ENCODE measurements around the gene FAAH.
"Not testable (repeated sequence)": the region's sequence is repeated elsewhere in the genome, so short reads cannot be mapped to it uniquely, and the experiment has no call there.

Gene FAAH

DNA sequence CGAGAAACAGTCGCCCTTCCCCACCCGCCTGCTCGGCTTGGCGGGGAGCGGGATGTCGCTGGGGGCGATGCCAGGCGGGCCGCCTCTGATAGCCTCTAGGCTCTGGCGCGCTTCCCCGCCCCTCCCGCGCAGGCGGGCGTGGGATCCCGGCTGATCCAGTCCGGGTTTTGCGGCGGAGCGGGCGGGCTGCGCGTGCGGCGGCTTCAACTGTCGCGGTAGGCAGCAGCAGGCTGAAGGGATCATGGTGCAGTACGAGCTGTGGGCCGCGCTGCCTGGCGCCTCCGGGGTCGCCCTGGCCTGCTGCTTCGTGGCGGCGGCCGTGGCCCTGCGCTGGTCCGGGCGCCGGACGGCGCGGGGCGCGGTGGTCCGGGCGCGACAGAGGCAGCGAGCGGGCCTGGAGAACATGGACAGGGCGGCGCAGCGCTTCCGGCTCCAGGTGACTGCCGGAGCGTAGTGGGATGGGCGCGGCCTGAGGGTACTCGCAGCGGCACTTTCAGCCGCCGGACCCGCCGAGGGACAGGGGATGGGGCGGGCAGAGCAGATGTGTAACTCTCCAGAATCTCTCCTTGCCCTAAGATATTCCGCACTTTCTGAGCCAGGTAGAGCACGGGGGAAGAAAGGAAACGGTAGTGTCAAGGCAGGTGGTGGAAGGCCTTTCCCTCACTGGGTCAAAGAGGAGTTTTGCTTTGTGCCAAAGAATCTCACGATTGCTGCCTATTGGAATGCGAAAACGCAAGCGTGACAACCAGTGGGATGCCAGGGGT is at the start of gene FAAH:
FAAH (plus strand) TSS at position 210 of the 764 bp plus-strand sequence; CDS start at position 242, 32 bp downstream.
- peak in 5 of 6 experiments; percentile 17 to 56 (median 41) for DNase-seq

DNA sequence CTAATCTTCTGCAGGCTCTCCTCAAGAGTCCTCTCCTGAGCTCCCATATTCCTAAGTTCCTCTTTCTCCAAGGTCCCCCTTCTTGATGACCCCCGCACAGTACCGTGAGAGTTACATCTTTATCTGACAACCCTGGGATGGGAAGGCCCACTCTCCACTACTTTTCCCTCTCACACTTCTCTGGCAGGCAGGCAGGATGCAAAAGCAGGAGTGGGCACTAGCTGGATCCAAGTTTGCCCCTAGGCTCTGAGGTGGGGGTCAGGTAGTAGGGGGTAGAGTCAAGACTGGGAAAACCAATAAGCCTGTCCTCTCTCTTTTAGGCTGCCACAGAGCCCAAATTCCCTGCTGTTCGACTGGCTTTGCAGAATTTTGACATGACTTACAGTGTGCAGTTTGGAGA is 49.6 kb upstream of the FAAH start:
- no peak for DNase-seq

DNA sequence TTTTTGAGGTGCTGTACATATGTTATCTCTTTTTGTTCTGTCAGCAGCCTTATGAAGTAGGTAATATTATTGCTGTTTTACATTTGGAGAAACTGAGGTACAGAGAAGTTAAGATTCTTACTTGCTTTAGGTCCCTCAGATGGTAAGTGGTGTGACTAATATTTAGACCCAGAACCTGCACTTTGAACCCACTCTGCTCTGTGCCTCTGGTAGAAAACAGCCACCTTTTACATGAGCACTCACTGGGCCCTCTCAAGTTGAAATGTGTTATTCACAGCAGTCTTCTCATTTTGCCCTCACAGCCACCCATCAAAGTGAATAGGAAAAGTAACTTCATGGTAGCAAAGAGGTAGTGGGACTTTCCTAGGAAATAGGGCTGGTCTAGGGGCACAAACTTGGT is 48.8 kb upstream of the FAAH start:
- no peak for DNase-seq

DNA sequence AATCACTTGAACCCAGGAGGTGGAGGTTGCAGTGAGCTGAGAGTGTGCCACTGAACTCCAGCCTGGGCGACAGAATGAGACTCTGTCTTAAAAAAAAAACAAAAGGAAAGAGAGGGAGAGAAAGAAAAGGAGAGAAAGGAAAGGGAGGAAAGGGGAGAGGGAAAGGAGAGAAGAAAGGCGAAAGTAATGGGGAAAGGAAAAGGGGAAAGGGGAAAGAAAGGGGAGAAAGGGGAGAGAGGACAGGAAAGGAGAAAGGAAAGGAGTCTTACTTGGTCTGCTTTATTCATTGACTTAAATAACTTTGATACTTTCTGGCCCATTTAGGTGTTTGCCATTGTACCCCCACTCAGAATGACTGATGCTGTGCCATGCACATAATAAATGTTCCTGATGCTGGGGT is 41.8 kb upstream of the FAAH start:
- no peak for DNase-seq

DNA sequence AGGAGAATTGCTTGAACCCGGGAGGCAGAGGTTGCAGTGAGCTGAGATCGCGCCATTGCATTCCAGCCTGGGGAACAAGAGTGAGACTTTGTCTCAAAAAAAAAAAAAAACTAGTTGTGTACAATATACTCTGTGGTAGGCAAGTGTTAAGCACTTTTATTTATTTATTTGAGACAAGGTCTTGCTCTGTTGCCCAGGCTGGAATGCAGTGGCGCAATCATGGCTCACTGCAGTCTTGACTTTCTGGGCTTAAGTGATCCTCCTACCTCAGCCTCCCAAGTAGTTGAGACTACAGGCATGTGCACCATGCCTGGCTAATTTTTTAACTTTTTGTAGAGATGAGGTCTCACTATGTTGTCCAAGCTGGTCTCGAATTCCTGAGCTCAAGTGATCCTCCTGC is 38.2 kb upstream of the FAAH start:
- not testable (repeated sequence) for DNase-seq

DNA sequence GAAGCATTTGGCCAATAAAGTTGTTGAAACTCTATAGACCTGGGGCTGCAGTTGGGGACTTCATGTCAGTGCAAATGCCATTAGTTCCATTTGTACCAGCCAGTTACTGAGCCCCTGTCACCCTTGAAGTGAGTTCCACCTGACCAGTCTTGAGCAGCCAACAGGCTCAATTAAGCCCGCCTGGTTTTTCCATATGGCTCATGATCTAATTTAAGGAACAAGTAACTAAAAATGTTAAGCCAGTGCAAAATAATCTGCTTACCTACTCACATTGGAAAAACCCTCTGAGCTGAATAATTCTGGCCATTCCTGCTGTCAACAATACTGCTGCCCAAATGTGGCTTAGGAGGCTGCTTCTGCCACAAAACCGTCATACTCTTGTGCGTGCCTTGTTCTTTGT is 32.0 kb upstream of the FAAH start:
- no peak for DNase-seq

DNA sequence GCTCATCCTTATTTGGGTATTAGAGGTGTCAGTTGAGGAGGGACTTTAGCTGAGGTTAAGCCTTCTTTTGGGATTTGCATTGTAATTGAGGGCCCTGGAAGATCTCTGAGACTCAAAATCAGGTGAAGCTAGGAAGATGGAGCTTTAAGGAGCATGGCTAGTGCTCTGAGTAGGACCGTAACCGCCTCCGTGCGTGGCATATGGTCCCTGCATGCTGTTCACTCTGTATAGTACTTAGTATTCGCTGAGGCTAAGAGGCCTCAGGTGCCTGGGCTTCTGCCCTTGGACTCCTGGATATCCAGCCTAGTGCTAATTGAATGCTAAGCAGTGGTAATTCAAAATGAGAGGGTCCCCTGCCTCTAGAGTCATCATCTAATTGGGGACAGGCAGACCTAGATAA is 31.0 kb upstream of the FAAH start:
- no peak for DNase-seq

DNA sequence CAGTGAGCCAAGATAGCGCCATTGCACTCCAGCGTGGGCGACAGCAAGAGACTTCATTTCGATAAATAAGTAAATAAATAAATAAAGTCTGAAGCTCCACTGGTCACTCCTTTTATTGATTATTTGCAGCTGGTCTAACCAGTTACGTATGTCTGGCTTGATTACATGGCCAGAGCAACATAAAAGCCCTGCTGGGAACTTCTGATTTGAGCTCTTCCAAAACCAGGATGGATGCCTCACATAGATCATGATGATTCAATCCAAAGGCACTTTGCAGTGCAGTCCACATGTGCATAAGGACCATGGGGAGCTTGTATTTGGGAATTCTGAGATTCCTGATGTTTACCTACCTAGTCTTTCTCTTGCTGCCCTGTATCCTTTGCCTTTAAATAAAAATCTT is 29.5 kb upstream of the FAAH start:
- no peak for DNase-seq

DNA sequence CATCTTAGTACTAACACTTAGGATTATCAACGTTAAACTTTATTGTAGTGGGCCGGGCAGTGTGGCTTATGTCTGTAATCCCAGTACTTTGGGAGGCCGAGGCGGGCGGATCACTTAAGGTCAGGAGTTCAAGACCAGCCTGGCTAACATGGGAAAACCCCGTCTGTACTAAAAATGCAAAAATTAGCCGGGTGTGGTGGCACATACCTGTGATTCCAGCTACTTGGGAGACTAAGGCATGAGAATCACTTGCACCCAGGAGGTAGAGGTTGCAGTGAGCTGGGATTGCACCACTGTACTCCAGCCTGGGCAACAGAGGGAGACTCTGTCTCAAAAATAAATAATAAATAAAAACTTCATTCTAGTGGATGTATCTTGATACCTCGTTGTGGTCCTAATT is 28.3 kb upstream of the FAAH start:
- DNase-seq = not testable (repeated sequence)

DNA sequence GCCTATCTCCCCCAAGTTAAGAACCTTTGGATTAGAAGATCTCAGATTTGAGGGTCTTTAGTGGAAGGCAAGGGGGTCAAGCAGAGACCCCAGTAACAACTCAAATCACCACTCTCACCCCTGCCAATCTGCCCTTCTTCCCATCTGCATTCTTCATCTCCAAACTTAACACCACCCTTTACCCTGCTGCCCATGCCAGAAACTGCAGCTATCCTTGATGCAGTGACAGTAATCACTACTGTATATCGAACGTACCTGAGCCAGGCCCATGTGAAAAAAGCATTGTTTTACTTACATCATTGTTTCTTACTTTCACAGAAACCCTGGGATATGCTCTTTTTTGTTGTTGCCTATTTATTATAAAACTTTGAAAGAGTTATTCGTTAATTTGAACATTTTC is 27.0 kb upstream of the FAAH start:
- DNase-seq = no peak

DNA sequence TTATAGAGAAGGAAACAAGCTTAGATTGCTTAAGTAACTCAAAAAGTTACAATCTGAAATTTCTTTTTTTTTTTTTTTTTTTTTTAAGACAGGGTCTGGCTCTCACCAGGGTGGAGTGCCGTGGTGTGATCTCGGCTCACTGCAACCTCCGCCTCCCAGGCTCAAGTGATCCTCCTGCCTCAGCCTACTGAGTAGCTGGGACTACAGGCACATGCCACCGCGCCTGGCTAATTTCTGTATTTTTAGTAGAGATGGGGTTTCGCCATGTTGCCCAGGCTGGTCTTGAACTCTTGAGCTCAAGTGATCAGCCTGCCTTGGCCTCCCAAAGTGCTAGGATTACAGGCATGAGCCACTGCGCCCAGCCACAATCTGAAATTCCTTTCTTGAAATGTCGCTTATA is 26.4 kb upstream of the FAAH start:
- DNase-seq = not testable (repeated sequence)

DNA sequence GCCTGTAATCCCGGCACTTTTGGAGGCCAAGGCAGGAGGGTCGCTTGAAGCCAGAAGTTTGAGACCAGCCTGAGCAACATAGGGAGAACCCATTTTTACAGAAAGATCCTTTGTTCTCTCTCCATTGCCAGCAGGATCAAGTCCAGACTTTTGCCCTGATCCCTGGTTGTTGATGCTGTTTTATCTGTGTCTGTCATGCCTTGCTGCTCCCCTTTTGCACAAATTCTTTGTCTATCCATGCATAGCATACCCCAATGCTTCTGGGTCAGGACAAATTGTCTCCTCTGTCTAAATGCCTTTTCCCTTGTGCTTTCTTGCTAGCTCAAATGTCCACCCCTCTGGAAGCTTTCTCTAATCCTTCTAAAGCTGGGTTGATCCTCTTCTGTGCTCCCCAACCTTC is 25.3 kb upstream of the FAAH start:
- DNase-seq = no peak

DNA sequence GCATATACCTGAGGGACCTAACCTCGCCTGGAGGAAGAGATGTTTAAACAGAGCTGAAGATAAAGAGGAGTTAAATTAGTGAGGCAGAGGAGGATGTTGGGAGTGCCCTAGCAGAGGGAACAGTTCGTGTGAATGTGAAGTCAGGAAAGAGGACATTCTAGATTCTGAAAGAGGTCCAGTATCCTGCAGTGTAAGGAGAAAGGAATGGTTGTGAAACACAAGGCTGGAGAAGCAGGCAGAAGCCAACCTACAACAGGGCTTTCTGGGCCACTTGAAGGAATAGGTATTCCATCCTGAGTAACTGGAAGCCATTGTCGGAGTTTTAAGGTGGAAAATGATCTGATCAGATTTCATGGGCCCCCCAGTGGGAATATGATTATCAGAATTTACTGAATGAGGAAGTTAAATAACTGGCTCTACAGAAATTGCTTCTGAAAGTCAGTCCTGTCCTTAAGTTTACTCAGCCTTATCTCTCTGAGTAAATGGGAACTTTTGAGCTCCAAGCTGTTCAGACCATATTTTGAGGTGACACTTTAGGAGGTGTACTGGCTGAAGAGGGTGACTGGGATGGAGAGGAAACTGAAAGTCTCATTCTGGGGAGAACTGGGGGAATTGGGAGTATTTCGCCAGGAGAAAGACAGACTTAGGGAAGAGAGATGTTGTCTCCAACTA is 24.4 kb upstream of the FAAH start:
- no peak for DNase-seq

DNA sequence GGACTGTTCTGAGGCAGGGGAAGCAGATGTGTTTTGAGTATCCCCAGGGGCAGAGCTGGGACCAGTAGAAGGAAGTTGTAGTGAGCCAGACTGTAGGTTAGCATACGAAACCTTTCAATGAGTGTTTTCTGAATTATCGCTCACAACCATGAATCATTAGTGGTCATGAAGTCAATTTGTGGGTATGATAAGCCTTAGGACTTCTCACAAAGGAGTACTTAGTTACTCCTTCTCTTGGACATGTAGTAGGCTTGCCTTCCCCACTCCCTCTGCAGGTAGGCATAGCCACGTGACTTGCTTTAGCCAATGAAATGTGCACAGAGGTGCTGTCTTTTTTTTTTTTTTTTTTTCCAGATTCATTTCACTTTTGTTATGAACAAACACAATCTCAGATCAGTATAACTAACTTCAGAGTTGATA is 23.9 kb upstream of the FAAH start:
- no peak for DNase-seq

DNA sequence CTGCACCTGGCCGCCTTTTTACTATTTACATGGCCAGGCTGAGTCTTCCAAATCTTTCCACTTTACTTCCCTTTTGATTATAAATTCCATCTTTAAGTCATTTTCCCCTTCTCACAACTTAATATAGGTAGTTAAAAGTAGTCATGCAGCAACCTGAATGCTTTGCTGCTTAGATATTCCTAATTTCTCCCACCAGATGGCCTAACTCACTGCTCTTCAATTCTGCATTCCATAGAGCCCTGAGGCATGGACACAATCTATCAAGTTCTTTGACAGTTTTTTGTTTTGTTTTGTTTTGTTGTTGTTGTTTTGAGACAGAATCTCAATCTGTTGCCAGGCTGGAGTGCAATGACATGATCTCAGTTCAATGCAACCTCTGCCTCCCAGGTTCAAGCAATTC is 21.7 kb upstream of the FAAH start:
- no peak for DNase-seq

DNA sequence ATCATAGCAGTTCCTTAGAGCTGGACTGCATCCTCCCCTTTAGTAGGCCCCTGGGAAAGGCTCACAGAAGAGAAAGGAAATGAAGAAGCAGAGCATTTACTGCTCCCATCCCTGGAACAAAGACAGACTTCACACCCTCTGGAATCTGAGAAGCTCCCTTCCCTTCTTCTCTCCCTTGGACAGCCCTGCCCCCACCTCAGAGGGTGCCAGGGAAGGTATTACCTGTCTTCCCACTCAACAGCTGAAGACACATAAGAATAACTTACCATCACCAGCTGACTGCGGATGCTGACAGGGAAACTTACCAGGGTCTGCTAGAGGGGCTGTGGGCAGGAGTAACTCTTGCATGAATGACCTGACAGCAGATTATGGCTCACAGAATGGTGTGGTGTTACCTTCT is 14.1 kb upstream of the FAAH start:
- no peak for DNase-seq

DNA sequence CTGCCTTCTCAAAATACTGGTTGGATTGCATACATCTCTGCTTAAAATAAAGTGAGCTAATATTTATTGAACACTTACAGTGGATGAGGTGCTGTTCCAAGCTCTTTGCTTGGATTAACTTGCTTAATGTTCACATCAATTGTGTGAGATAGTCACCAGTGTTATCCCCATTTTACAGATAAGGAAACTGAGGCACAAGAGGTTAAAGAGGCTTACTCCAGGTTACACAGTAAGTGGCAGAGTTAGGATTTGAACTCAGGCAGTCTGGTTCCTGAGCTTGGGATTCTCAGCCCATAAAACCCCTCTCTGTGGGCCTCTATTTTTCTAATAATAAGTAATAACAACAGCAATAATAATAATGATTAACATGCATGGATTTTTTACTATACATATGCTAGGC is 13.6 kb upstream of the FAAH start:
- no peak for DNase-seq

DNA sequence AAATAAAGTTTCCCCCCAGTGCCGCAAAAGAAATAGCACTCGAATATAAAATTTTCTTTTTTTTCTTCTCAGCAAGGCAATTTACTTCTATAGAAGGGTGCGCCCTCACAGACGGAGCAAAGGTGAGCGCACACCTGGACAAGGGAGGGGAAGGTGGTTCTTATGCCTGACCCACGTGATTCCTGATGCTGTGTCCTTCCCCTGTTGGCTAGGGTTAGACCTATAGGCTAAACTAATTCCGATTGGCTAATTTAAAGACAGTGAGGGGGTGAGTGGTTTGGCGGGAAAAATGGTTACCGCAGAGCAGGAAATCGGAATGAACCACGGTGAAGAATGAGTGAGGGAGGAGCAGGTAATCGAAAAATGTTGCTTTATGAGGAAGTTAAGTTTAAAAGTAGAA is 607 bp upstream of the FAAH start:
- DNase-seq = no peak

DNA sequence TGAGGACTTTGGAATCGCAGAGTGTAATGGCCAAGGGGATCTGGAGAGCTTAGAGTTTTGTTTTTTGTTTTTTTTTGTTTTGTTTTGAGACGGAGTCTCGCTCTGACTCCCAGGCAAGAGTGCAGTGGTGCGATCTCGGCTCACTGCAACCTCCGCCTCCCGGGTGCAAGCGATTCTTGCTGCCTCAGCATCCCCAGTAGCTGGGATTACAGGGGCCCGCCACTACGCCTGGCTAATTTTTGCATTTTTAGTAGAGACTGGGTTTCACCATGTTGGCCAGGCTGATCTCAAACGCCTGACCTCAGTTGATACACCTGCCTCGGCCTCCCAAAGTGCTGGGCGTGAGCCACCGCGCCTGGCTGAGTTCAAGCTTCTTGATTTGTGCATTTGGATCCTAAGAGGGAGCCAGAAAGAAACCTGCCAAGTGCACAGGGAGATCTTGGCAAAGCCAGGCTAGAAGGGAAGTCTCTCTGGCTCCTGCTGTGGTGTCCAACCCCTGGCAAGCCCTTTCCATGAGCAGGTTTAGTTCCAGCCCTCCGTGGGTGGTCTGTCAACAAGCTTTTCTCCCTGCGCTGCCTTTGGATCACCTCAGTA is 852 bp downstream of the FAAH start:
- no peak for DNase-seq

DNA sequence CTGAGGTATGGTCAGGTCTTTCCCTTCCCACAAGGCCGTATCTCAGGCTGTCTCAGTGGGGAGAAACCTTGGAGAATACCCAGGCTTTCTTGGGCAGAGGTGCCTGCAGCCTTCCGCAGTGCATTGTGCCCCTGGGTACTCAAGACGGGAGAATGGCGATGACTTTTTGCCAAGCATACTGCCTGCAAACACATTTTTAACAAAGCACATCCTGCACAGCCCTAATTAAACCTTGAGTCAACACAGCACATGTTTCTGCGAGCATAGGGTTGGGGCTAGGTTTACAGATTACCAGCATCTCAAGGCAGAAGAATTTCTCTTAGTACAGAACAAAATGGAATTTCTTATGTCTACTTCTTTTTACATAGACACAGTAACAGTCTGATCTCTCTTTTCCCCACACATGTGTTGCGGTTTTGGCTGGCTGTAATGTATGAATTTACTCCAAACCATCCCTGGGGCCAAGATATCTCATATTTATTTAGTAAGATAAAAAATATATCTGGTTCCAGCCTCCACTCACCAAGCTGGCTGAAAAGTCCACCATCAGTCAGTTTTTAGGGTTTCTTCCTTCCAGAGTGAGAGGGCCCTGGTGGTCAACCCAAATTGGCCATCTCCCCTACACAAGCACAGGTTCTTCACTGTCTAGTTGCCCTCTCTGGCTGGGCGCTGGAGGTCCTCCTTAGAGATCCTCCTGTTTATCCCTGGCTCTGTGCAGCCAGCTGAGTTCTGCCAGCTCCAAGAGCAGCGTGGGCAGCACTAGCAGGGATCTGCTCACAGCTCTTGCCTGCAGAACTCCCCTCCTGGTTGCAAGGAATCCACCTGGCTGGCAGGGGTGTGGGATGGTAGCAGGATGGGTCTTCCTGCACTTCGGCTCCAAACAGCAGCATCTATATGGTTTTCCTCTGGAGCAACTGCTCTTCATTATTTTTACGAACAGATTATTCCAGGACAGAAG is 2.6 kb downstream of the FAAH start:
- no peak for DNase-seq

DNA sequence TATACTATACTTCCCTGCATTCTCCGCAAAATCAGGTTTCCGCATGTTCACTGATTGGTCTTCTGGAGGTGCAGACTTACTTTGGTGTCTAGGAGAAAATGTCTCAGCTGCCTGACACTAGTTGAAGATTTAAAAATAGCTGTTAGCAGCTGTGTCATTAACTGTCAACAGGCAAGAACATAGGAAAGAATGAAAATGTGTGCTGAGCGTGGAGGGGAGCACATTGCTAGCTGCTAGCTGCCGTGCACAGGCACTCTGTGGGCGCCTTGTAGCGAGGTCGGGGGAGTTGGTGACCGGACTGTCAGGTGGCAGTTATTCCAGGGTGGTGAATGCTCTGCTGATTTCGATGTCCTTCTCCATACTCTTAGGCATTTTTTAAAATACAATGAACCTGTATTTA is 5.2 kb downstream of the FAAH start:
- DNase-seq = no peak

DNA sequence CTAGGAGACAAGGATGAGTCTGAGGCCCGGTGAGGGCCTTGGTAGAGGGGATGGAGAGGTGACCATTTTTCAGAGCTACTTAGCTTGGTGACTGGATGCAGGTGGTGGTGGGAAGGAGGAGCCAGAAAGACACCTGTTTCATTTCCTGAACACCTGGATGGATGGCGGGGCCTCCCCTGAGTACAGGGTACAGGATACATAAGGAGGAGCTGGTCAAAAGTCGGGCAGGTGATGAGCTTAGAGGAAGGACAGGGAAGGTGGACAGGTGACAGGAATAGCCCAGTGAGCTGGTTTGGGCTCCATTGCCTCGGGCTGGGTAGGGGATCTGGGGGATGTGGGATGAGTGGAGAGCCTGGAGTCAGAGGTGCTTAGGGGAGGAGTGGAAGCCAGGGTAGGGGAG is 6.3 kb downstream of the FAAH start:
- DNase-seq = no peak
